NCI-H146 (cell line): ENCODE data around the gene CEP78.
"Not testable (repeated sequence)": the region's sequence is repeated elsewhere in the genome, so short reads cannot be mapped to it uniquely, and the experiment has no call there.

Experiments used
- DNase-seq: peaks from one replicate; lab custom pipeline; 2025; lab: John Stamatoyannopoulos, UW

The CEP78 gene

GRCh38 chr9:78235762-78236550 lies at the start of gene CEP78:
Gene CEP78, plus strand, starts transcription at chr9:78236075. Its CDS starts 276 bp downstream, at chr9:78236351.
- peak; percentile 93 for DNase-seq

DNA sequence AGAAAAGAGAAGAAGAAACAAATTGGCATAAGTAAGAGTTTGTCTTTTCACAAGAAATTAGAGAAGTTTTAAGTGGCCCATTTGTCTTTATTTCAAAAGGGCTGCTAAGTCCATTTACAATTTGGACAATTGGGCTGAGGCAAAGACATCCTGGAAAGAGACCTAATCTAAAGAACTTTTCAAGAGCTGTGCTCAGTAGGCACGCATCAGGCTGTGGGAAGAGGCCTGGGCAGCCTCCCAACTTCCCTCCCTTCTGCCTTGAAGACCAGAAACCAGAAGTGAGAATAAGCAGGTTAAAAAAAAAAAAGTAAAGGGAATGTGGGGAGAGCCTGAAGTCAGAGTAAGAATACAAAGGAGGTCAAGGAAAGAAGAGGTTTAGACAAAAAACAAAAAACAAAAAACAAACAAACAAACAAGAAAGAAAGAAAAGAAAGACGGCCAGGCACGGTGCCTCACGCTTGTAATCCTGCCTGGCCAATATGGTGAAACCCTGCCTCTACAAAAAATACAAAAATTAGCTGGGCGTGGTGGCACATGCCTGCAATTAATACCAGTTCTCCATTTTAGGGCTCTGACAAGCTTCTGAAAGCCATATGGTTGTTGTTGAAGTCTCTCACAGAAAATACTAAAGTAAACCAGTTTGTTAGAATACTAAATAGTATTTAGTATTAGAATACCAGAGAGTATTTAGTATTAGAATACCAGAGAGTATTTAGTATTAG lies 48.0 kb upstream of the CEP78 start:
- no peak for DNase-seq

GRCh38 chr9:78188594-78188993 lies 47.3 kb upstream of the CEP78 start:
- DNase-seq: no peak

DNA sequence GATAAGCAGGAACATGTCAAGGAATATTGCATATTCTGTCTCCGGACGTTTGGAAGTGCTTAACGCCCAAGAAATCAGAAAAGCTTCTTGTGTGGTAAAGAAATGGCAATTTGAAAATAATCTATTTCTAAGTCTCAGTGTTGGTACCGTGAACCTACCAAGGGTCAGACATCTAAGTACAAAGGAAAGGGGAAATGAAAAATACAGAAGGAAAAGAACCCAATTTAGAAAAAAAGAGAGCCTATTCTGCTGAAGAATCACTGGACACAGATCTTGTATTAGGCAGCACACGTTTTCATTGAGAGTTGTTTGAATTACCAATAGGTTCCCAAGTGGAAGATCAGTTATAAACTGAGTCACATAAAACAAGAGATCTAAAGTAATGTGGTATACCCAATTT lies 46.9 kb upstream of the CEP78 start:
- no peak for DNase-seq

DNA sequence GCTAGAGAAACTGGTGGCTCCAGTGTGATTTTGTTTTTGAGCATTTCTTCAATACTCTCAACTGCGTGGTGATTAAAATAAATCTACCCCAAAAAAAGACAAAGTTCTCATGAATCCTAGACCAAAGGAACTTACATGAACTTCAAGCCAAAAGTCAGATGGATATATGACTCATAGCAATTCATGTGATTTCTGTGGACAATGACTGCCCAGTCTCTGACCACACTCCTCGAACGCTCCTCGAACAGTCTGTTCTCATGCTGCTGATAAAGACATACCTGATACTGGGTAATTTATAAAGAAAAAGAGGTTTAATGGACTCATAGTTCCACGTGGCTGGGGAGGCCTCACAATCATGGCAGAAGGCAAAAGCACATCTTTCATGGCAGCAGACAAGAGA lies 46.4 kb upstream of the CEP78 start:
- no peak for DNase-seq

DNA sequence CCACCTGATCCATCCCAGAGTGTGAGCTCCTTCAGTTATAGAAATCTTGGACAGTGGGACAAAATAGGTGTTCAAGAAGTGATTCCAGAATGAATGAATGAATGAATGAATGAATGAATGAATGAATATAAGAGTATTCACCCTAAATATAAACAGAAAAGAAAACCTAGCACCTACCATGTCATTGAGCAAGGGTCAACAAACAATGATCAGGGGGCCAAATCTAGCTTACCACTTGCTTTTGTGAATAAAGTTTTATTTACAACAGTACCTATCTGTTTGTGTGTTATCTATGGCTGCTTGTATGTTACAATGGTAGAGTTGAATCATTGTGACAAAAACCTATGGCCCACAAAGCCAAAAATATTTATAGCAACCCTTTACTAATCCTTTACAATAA lies 43.9 kb upstream of the CEP78 start:
- no peak for DNase-seq

GRCh38 chr9:78196258-78196657 lies 39.6 kb upstream of the CEP78 start:
- DNase-seq: no peak

DNA sequence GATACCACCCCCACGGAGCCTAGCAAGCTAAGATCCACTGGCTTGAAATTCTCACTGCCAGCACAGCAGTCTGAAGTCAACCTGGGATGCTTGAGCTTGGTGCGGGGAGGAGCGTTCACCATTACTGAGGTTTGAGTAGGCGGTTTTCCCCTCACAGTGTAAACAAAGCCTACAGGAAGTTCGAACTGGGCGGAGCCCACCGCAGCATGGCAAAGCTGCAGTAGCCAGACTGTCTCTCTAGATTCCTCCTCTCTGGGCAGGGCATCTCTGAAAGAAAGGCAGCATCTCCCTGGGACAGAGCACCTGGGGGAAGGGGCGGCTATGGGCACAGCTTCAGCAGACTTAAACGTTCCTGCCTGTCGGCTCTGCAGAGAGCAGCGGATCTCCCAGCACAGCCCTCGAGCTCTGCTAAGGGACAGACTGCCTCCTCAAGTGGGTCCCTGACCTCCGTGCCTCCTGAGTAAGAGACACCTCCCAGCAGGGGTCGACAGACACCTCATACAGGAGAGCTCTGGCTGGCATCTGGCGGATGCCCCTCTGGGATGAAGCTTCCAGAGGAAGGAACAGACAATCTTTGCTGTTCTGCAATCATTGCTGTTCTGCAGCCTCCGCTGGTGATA lies 34.6 kb upstream of the CEP78 start:
- DNase-seq: peak; percentile 30

DNA sequence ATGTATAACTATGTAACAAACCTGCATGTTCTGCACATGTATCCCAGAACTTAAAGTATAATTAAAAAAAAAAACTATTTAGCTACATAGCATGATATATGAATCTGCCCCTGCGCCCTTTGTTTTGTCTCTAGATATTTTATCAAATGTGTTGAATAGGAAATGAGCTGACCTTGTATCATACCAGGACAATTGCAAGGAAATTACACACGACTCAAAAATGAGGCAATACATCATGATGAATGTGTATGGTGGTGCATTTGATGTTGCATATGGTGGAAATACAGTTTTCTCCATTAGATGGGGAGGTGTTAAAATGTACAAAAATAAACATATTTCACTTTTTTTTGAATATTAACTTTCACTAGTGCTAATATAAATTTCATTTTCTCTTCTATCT lies 28.6 kb upstream of the CEP78 start:
- DNase-seq: no peak

DNA sequence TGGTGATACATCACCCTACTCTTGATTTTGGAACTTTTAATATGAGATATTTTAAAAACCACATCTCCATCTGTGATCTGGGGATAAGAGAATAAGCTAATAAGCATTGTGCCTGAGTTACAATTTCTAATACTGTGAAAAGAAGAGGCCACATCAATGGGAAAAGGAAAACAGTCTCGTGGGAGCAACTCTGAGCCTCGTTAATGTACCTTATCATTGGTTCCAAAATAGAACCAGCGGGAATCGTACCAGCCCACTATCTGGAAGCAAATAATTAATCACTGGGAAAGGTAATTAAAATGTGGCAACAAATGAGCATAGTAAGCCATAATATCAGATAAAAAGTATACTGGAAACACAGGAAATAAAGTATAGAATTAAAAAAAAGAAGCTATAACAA lies 28.0 kb upstream of the CEP78 start:
- no peak for DNase-seq

GRCh38 chr9:78209127-78209526 lies 26.7 kb upstream of the CEP78 start:
- DNase-seq: no peak

DNA sequence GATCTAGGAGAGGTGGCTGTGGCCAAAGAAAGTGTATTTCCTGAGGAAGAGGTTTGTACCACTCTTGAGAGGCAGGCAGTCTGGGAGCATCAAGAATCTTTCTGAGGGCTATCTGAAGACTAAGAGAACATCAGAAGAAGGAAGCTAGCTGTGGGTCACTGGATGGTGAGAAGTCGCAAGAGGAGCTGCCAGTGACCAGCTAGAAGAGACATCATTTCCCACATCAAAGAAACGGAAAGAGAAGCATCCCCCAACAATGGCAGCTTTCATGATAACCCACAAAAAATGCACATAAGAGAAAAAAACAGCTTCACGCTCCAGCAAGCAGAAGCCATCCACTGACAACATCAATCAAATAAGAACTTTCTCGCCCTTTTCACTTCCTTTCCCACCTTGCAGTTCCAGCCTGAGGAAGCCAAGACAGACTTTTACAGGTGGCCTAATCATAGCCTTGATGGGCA lies 25.0 kb upstream of the CEP78 start:
- DNase-seq: no peak

- DNase-seq: no peak
These were observed 23.0 kb upstream of the CEP78 start for GRCh38 chr9:78212868-78213267.

- DNase-seq: no peak
These were observed 22.2 kb upstream of the CEP78 start for GRCh38 chr9:78213712-78214111.

DNA sequence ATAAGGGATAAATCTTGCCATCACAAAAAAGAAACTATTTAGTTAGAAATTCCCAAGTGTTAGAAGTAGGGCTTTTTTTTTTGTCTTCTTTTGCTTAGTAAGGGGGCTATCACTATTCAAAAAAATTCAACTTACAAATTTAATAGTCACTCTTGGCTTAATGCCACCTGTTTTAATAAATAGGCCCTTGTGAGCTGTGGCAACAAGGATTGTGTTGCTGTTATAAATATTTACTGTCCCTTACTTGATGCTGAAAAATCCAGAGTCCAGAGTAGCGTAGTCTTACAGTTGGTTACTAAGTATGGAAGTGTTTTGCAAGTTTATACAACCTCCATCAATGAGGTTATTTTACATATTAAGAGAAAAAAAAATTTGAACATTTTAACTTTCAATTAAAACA lies 21.4 kb upstream of the CEP78 start:
- DNase-seq: no peak

- no peak for DNase-seq
These were observed 20.2 kb upstream of the CEP78 start for GRCh38 chr9:78215706-78216105.

- no peak for DNase-seq
These were observed 17.0 kb upstream of the CEP78 start for GRCh38 chr9:78218890-78219289.

DNA sequence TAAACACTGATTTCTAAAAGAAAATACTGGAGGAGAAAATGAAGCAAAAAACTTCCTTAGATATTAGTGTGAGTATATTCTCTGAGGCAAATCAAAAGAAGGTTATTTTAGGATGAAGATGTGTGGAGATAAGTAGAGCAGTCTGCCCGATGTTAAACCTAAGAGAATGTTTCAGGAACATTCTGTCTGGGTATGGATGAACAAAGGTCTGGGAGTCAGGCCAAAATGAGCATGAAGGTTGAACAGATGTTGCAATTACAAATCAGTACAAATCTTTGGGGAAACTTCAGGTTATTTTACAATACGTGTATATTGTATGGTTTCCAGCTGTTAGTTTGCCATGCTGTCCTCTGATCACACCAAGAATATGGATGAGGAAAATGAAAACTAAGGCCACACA lies 14.4 kb upstream of the CEP78 start:
- DNase-seq: no peak

GRCh38 chr9:78221841-78222240 lies 14.0 kb upstream of the CEP78 start:
- not testable (repeated sequence) for DNase-seq

- no peak for DNase-seq
These were observed 5.1 kb upstream of the CEP78 start for GRCh38 chr9:78230761-78231160.

- DNase-seq: not testable (repeated sequence)
These were observed 3.4 kb upstream of the CEP78 start for GRCh38 chr9:78232471-78232870.

DNA sequence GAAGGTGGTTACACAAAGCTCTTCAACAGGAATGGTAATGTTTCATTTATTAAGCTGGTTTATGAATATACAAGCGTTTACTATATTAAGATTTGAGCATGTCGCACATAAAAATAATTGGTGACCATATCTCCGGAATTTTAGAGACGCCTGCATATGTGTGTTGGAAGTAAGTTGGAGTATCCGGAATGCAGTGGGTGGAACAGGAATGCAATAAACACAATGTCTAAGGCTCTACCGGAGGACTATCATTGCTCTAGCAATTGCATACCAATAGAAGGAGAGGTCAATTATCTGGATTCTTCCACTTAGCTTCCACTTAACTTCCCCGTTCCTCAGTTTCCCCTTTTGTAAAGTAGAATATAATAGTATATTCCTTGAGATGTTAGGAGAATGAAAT lies 1.1 kb upstream of the CEP78 start:
- no peak for DNase-seq

GRCh38 chr9:78235256-78235761 lies 566 bp upstream of the CEP78 start:
- no peak for DNase-seq
